GM12878 (cell line): Measurements from ENCODE around the gene LRIG3. TPM values are rescaled to one million over a fixed set of nuclear protein-coding genes. Genes with fewer than 3 reads are reported as not detected.

Experiments used
- ATAC-seq: fragments of 200-7000 bp; cut with Tn5 transposase; 3 replicates; pipeline ENCODE4 v1.9.1; 2020; ENCODE audit warnings: mild to moderate bottlenecking, moderate library complexity
- BruUV-seq: library from RNA; stranded (reverse); fragments of 400-500 nt; replicated peaks from 2 replicates; lab custom pipeline; 2021; lab: Mats Ljungman, UMichigan
- CTCF ChIA-PET: fragments of 300-600 bp; sonication (Branson Sonifier 250); formaldehyde crosslinking; extraction: SDS; loops from one replicate; lab custom pipeline; 2021; ENCODE audit warnings: inconsistent platforms; lab: Yijun Ruan, JAX
- POLR2A ChIA-PET: fragments of 350-600 bp; formaldehyde crosslinking; extraction: SDS; loops from one replicate; lab custom pipeline; 2021; ENCODE audit warnings: inconsistent platforms; lab: Charles Lee
- RAD21 ChIA-PET: fragments of 300-600 bp; sonication (Branson Sonifier 250); formaldehyde crosslinking; loops from one replicate; lab custom pipeline; 2023; ENCODE audit warnings: antibody characterized with exemption; ENCODE audit not compliant: unreplicated experiment; lab: Charles Lee
- SMC1A ChIA-PET: fragments of 300-600 bp; sonication (Branson Sonifier 250); formaldehyde crosslinking; loops from one replicate; lab custom pipeline; 2023; ENCODE audit not compliant: unreplicated experiment, uncharacterized antibody; lab: Charles Lee
- DNase-seq: peaks from one replicate; pipeline ENCODE4 v3.0.0-alpha.2; 2011; ENCODE audit warnings: low read depth, low spot score
- FAIRE-seq: peaks from 3 replicates; lab custom pipeline; 2011; peaks lifted over from hg19 to GRCh38; lab: Jason Lieb, UNC
- H2AFZ ChIP-seq: 2 replicates; pipeline ENCODE4 v1.6.0; 2011; ENCODE audit warnings: low read depth, low read length, control low read depth; ENCODE audit not compliant: control insufficient read depth
- H3K27ac ChIP-seq: 2 replicates; pipeline ENCODE4 v1.5.1; 2011; ENCODE audit warnings: control low read depth; ENCODE audit not compliant: control insufficient read depth, insufficient read depth
- H3K27me3 ChIP-seq, 2 experiments: replicated peaks in 1 of 2; 2 replicates each; pipeline versions ENCODE4 v1.6.0 to v1.6.1; 2011; ENCODE audit warnings: low read length in 1 of 2; ENCODE audit not compliant: control insufficient read depth in 2 of 2, insufficient read depth in 2 of 2
- H3K36me3 ChIP-seq, 2 experiments: 2 replicates each; pipeline ENCODE4 v1.5.1; 2011; ENCODE audit warnings: low read length in 1 of 2; ENCODE audit not compliant: control insufficient read depth in 2 of 2, insufficient read depth in 2 of 2
- H3K4me1 ChIP-seq: 2 replicates; pipeline ENCODE4 v1.6.1; 2011; ENCODE audit warnings: mild to moderate bottlenecking, low read length, moderate library complexity, mixed read lengths; ENCODE audit not compliant: control insufficient read depth, insufficient read depth
- H3K4me2 ChIP-seq: 2 replicates; pipeline ENCODE4 v1.6.0; 2011; ENCODE audit warnings: control low read depth; ENCODE audit not compliant: control insufficient read depth, insufficient read depth
- H3K4me3 ChIP-seq: fragments of 200-600 bp; sonication (generic); 2 replicates; pipeline ENCODE4 v1.5.1; 2016
- H3K79me2 ChIP-seq: 2 replicates; pipeline ENCODE4 v1.6.0; 2011; ENCODE audit warnings: low read length; ENCODE audit not compliant: control insufficient read depth, insufficient read depth
- H3K9ac ChIP-seq: 2 replicates; pipeline ENCODE4 v1.8.0; 2011; ENCODE audit warnings: low read length, control low read depth, mixed read lengths; ENCODE audit not compliant: control insufficient read depth, insufficient read depth
- H3K9me3 ChIP-seq: replicated peaks from 3 replicates; pipeline ENCODE4 v1.5.1; 2011; ENCODE audit warnings: mild to moderate bottlenecking, low read length; ENCODE audit not compliant: control insufficient read depth, insufficient read depth
- H4K20me1 ChIP-seq: 2 replicates; pipeline ENCODE4 v1.6.0; 2011; ENCODE audit not compliant: control insufficient read depth, insufficient read depth
- ASH2L ChIP-seq: fragments of 300-600, 200-600 bp; sonication (generic); IDR thresholded peaks from 2 replicates; pipeline ENCODE4 v1.6.1; 2017; ENCODE audit warnings: low read depth, mild to moderate bottlenecking, borderline replicate concordance
- BACH1 ChIP-seq: fragments of 450-650 bp; IDR thresholded peaks from 2 replicates; pipeline ENCODE4 v1.6.1; 2017; ENCODE audit warnings: mild to moderate bottlenecking, borderline replicate concordance
- BRCA1 ChIP-seq: IDR thresholded peaks from 2 replicates; pipeline ENCODE4 v1.6.1; 2011; ENCODE audit warnings: low read depth, low read length, improper control_type of control experiment
- DPF2 ChIP-seq: fragments of 450-650 bp; IDR thresholded peaks from 2 replicates; pipeline ENCODE4 v1.6.1; 2017; ENCODE audit warnings: mild to moderate bottlenecking
- E4F1 ChIP-seq: fragments of 450-650 bp; IDR thresholded peaks from 2 replicates; pipeline ENCODE4 v1.6.1; 2018; ENCODE audit warnings: borderline replicate concordance, mild to moderate bottlenecking; ENCODE audit not compliant: partially characterized antibody
- EED ChIP-seq: sonication (generic); IDR thresholded peaks from 2 replicates; pipeline ENCODE4 v1.6.1; 2016; ENCODE audit warnings: antibody characterized with exemption, low read depth
- ETV6 ChIP-seq, 2 experiments: fragments of 450-650 bp in 1 of 2; IDR thresholded peaks in 1 of 2; conservative IDR thresholded peaks in 1 of 2; 2 replicates each; pipeline ENCODE4 v1.6.1; 2014; ENCODE audit warnings: antibody characterized with exemption in 1 of 2, borderline replicate concordance in 1 of 2, low read depth in 1 of 2, mild to moderate bottlenecking in 1 of 2, moderate library complexity in 1 of 2
- GABPA ChIP-seq: IDR thresholded peaks from 2 replicates; pipeline ENCODE4 v1.6.1; 2014; ENCODE audit warnings: antibody characterized with exemption, low read depth, mild to moderate bottlenecking, inconsistent platforms
- GATAD2B ChIP-seq: fragments of 450-650 bp; conservative IDR thresholded peaks from 2 replicates; pipeline ENCODE4 v1.6.1; 2017; ENCODE audit warnings: low read depth, mild to moderate bottlenecking, moderate library complexity
- HCFC1 ChIP-seq: fragments of 150-350 bp; IDR thresholded peaks from 2 replicates; pipeline ENCODE4 v1.6.1; 2014; ENCODE audit warnings: low read length
- KLF5 ChIP-seq: fragments of 450-650 bp; IDR thresholded peaks from 2 replicates; pipeline ENCODE4 v1.6.1; 2014; ENCODE audit warnings: mild to moderate bottlenecking; ENCODE audit not compliant: partially characterized antibody
- NFXL1 ChIP-seq: fragments of 450-650 bp; IDR thresholded peaks from 2 replicates; pipeline ENCODE4 v1.6.1; 2017; ENCODE audit warnings: antibody characterized with exemption, mild to moderate bottlenecking, borderline replicate concordance
- SRF ChIP-seq, 2 experiments: IDR thresholded peaks; 2 replicates each; pipeline ENCODE4 v1.6.1; 2011; ENCODE audit warnings: low read depth in 2 of 2, low read length in 2 of 2, mild to moderate bottlenecking in 1 of 2, moderate library complexity in 1 of 2
- SUPT20H ChIP-seq: IDR thresholded peaks from 2 replicates; pipeline ENCODE4 v1.6.1; 2011; ENCODE audit warnings: low read depth, mild to moderate bottlenecking, low read length, moderate library complexity, borderline replicate concordance; ENCODE audit not compliant: control insufficient read depth
- TAF1 ChIP-seq: IDR thresholded peaks from 2 replicates; pipeline ENCODE4 v1.6.1; 2011; ENCODE audit warnings: mild to moderate bottlenecking, low read depth, low read length, borderline replicate concordance
- TCF3 ChIP-seq: IDR thresholded peaks from 2 replicates; pipeline ENCODE4 v1.6.1; 2012; ENCODE audit warnings: low read depth, mild to moderate bottlenecking, low read length, borderline replicate concordance; ENCODE audit not compliant: insufficient read depth
- WRNIP1 ChIP-seq: IDR thresholded peaks from 2 replicates; pipeline ENCODE4 v1.6.1; 2011; ENCODE audit warnings: low read depth, low read length, improper control_type of control experiment, borderline replicate concordance
- WGBS: methylation state at CpG from one replicate; pipeline ENCODE4 v1.1.6; 2016; ENCODE audit warnings: low lambda C conversion rate; ENCODE audit not compliant: insufficient replicate concordance, insufficient coverage; ENCODE audit errors: missing lambda C conversion rate; 5-methylcytosine and 5-hydroxymethylcytosine counted together
- in situ Hi-C: fragments of 300-500 bp; cut with MboI; formaldehyde crosslinking; loops from 9 replicates; pipeline ENCODE4 v1.14.3; 2018; ENCODE audit warnings: mixed read lengths
- intact Hi-C: fragments of 100-400 bp; cut with micrococcal nuclease; formaldehyde crosslinking; loops from one replicate; pipeline ENCODE4 v1.14.2; 2022; ENCODE audit not compliant: unreplicated experiment
- polyA plus RNA-seq, 11 experiments: library from polyadenylated mRNA; depleted of rRNA in 4 of 11; unstranded in 6 of 11; stranded (reverse) in 5 of 11; fragments of >200 nt; fragmentation: Nextera tagmentation in 4 of 11; fragmentation: Illumina TruSeq in 1 of 11; extraction: Ambion mirVana in 4 of 11; extraction: Trizol in 1 of 11; gene quantifications; 1 replicate in 1 of 11; 2 replicates in 10 of 11; pipeline versions ENCODE4 v1.2.1 to v1.2.3, GENCODE V29; 2011 to 2016; ENCODE audit warnings: inconsistent platforms in 2 of 11, missing spikeins in 2 of 11, low read depth in 1 of 11
- total RNA-seq, 4 experiments: library from RNA; depleted of rRNA in 3 of 4; stranded (reverse); fragments of >200 nt in 3 of 4; fragmentation: Illumina TruSeq in 1 of 4; extraction: Trizol in 1 of 4; gene quantifications; 2 replicates each; pipeline versions ENCODE4 v1.2.1 to v1.2.3, GENCODE V29; 2013 to 2021

The LRIG3 gene
- total and polyA plus RNA-seq, 10 of the 15 experiments (the other 5 are each of a cell fraction or from before 2014, with no cell fraction given), result 0.95 to 8.5 (median 5.0) TPM

GRCh38 chr12:58923781-58924180, 3.5 kb upstream of the LRIG3 start:
- SMC1A ChIA-PET, result interaction anchor here (1.1 kb wide), 1 partner anchor 9 kb away, joined by 4 read pairs; no protein-coding TSS in a partner anchor
- in situ Hi-C loops, result no loop called here
- intact Hi-C loops, result no loop called here
- H3K27ac ChIP-seq, result no peak overlapping the region
- no peak overlapping the region for H2AFZ ChIP-seq
- no peaks in the 10 kb centered on the region for H3K36me3 ChIP-seq
- peaks cover 3% of the 10 kb centered on the region; the same call in 1 of the 2 replicates for H3K4me1 ChIP-seq
- H3K9ac ChIP-seq, result no peak overlapping the region
- RAD21 ChIA-PET, result no interaction called here
- BruUV-seq, result no TSS peak
- DNase-seq (no peak), ATAC-seq (no peak), FAIRE-seq (no peak)
- CTCF ChIA-PET, result interaction anchor here (1.2 kb wide), 1 partner anchor 9 kb away, joined by 3 read pairs; no protein-coding TSS in a partner anchor
- POLR2A ChIA-PET, result no interaction called here
- no peaks in the 10 kb centered on the region; a peak in 1 of 4 replicates for H3K27me3 ChIP-seq
- peaks cover 8% of the 10 kb centered on the region for H3K79me2 ChIP-seq
- H3K9me3 ChIP-seq, result no peaks in the 10 kb centered on the region
- no peaks in the 10 kb centered on the region for H4K20me1 ChIP-seq
- WGBS, result 31% methylated on average over 4 of the region's 4 CpGs
- H3K4me2 ChIP-seq, result no peak overlapping the region
- no peak for TF ChIP-seq EED
- TF ChIP-seq SRF (IDR thresholded peaks at IDR 0.05; ENCODE audit: low read depth in 2 of 2, low read length in 2 of 2), result no peak
- no peak overlapping the region for H3K4me3 ChIP-seq

- Histone ChIP-seq H2AFZ (no peak overlapping the region), H3K4me2 (no peak overlapping the region)
- intact Hi-C loops, result no loop called here
Observed at GRCh38 chr12:58922849-58923248, 2.5 kb upstream of the LRIG3 start.

More at GRCh38 chr12:58922849-58923248, 2.5 kb upstream of the LRIG3 start:
- TF ChIP-seq BACH1 (no peak), ETV6 (conservative IDR thresholded peaks at IDR 0.05 in 1 of 2, IDR thresholded peaks at IDR 0.05 in 1 of 2; ENCODE audit: borderline replicate concordance in 1 of 2, low read depth in 1 of 2) (no peak), TAF1 (no peak), GATAD2B (no peak), ASH2L (no peak), BRCA1 (no peak), TCF3 (no peak), WRNIP1 (no peak), SUPT20H (no peak), DPF2 (no peak), NFXL1 (no peak), KLF5 (no peak), GABPA (no peak), E4F1 (no peak), HCFC1 (no peak)
- TF ChIP-seq, all 136 proteins: peak for 0
- BruUV-seq, result no TSS peak
- no peak for FAIRE-seq
- RAD21 ChIA-PET, result no interaction called here
- SMC1A ChIA-PET, result interaction anchor here (1.1 kb wide), 1 partner anchor 10 kb away, joined by 4 read pairs; no protein-coding TSS in a partner anchor
- H3K9me3 ChIP-seq, result no peaks in the 10 kb centered on the region
- no peak for DNase-seq
- H3K27me3 ChIP-seq, result no peaks in the 10 kb centered on the region
- peaks cover 3% of the 10 kb centered on the region; the same call in 1 of the 2 replicates for H3K4me1 ChIP-seq
- H3K27ac ChIP-seq, result no peak overlapping the region
- ATAC-seq, result no peak
- H3K4me3 ChIP-seq, result no peak overlapping the region
- peaks cover 17% of the 10 kb centered on the region for H3K79me2 ChIP-seq
- POLR2A ChIA-PET, result no interaction called here
- no peaks in the 10 kb centered on the region for H3K36me3 ChIP-seq
- no peaks in the 10 kb centered on the region for H4K20me1 ChIP-seq
- CTCF ChIA-PET, result interaction anchor here (1.2 kb wide), 1 partner anchor 10 kb away, joined by 3 read pairs; no protein-coding TSS in a partner anchor
- in situ Hi-C loops, result no loop called here
- no peak overlapping the region for H3K9ac ChIP-seq
